Uterus (tissue), 2 donors: ENCODE data around the gene RFX3.

ENCODE experiments used
- CTCF ChIP-seq, 4 experiments: fragments of 200-600 bp in 2 of 4; fragments of 450-650 bp in 2 of 4; sonication (generic) in 2 of 4; IDR thresholded peaks; one replicate each; pipeline ENCODE4 v1.5.1; 2016 to 2019; ENCODE audit warnings: antibody characterized with exemption in 4 of 4, mild to moderate bottlenecking in 2 of 4, moderate library complexity in 1 of 4
- POLR2A ChIP-seq, 2 donors: fragments of 450-650 bp; IDR thresholded peaks; one replicate each; pipeline ENCODE4 v1.6.1; 2016; ENCODE audit warnings: antibody characterized with exemption in 2 of 2, mild to moderate bottlenecking in 1 of 2, moderate library complexity in 1 of 2

- no peak for TF ChIP-seq CTCF (IDR thresholded peaks at IDR 0.05)
- no peak for TF ChIP-seq POLR2A (IDR thresholded peaks at IDR 0.05)
These were observed 90.1 kb downstream of the RFX3 start for GRCh38 chr9:3435732-3436131.
